IMR-90 (cell line): ENCODE results near the gene GRIK3.
"Not testable (repeated sequence)": the region's sequence is repeated elsewhere in the genome, so short reads cannot be mapped to it uniquely, and the experiment has no call there.

ENCODE experiments used
- CHD1 ChIP-seq: IDR thresholded peaks from 2 replicates; pipeline ENCODE4 v1.6.1; 2012; ENCODE audit warnings: low read depth, low read length, improper control_type of control experiment
- MAFK ChIP-seq: IDR thresholded peaks from 2 replicates; pipeline ENCODE4 v1.6.1; 2012; ENCODE audit warnings: low read depth, low read length, improper control_type of control experiment
- POLR2A ChIP-seq: IDR thresholded peaks from 2 replicates; pipeline ENCODE4 v1.6.1; 2012; ENCODE audit warnings: mild to moderate bottlenecking, low read depth, low read length
- TF ChIP-seq, protein P1 (sequence below): conservative IDR thresholded peaks from 2 replicates; pipeline ENCODE4 v1.5.1; 2012; ENCODE audit warnings: mild to moderate bottlenecking, low read depth, low read length, improper control_type of control experiment

DNA sequence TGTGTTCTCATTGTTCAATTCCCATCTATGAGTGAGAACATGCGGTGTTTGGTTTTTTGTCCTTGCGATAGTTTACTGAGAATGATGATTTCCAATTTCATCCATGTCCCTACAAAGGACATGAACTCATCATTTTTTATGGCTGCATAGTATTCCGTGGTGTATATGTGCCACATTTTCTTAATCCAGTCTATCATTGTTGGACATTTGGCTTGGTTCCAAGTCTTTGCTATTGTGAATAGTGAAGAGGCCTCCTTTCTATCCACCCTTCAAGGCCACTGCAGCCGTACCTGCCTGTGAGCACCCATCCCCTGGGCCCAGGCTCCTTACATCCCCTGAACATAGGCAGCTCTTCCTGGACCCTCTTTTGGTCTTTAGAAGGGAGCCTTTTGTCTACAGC, 266.9 kb downstream of the GRIK3 start:
- TF ChIP-seq, protein P1, sequence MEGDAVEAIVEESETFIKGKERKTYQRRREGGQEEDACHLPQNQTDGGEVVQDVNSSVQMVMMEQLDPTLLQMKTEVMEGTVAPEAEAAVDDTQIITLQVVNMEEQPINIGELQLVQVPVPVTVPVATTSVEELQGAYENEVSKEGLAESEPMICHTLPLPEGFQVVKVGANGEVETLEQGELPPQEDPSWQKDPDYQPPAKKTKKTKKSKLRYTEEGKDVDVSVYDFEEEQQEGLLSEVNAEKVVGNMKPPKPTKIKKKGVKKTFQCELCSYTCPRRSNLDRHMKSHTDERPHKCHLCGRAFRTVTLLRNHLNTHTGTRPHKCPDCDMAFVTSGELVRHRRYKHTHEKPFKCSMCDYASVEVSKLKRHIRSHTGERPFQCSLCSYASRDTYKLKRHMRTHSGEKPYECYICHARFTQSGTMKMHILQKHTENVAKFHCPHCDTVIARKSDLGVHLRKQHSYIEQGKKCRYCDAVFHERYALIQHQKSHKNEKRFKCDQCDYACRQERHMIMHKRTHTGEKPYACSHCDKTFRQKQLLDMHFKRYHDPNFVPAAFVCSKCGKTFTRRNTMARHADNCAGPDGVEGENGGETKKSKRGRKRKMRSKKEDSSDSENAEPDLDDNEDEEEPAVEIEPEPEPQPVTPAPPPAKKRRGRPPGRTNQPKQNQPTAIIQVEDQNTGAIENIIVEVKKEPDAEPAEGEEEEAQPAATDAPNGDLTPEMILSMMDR: not testable (repeated sequence)
- TF ChIP-seq CHD1, POLR2A, MAFK: not testable (repeated sequence)
